GM18526 (cell line): ENCODE data around the gene CHCHD2.
A peak's percentile ranks its signal among the peaks of the same experiment; 100 is the strongest.

Experiments
- POLR2A ChIP-seq: IDR thresholded peaks from 3 replicates; pipeline ENCODE4 v1.6.1; 2011; ENCODE audit not compliant: insufficient read length; ENCODE audit errors: extremely low read depth

Gene CHCHD2

GRCh38 chr7:56086761-56087160 lies 19.5 kb downstream of the CHCHD2 start:
- no peak for TF ChIP-seq POLR2A

GRCh38 chr7:56083150-56083785 lies 23.0 kb downstream of the CHCHD2 start:
- TF ChIP-seq POLR2A = no peak

DNA sequence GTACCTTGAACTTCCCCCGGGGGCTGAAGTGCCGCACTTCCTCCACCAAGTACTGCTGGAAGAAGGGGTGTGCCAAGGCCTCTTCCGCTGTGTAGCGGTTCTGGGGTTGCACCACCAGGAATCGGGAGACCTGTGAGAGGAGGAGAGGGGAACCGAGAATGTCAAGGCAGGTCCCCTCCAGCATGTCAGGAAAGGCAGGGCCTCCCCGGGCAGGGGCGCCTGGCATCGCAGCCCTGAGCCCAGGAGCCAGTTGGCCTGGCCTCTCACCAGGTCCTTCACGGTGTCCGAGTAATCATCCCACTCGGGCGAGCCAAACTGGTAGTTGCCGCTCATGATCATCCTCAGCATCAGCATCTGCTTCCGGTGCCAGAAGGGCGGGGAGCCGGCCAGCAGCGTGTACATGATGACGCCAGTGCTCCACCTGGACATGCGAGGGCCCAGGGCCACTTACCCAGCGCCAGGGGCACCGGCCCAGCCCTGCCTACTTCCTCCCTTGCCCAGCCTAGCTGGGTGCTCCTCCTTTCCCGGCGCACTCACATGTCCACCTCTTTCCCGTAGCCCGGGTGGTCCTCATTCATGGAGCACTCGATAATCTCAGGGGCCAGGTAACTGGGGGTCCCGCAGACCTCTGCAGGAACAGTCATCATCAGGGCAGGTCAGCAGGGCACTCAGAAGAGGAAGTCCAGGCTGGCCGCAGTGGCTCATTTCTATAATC lies 24.5 kb downstream of the CHCHD2 start:
- TF ChIP-seq POLR2A = no peak

DNA sequence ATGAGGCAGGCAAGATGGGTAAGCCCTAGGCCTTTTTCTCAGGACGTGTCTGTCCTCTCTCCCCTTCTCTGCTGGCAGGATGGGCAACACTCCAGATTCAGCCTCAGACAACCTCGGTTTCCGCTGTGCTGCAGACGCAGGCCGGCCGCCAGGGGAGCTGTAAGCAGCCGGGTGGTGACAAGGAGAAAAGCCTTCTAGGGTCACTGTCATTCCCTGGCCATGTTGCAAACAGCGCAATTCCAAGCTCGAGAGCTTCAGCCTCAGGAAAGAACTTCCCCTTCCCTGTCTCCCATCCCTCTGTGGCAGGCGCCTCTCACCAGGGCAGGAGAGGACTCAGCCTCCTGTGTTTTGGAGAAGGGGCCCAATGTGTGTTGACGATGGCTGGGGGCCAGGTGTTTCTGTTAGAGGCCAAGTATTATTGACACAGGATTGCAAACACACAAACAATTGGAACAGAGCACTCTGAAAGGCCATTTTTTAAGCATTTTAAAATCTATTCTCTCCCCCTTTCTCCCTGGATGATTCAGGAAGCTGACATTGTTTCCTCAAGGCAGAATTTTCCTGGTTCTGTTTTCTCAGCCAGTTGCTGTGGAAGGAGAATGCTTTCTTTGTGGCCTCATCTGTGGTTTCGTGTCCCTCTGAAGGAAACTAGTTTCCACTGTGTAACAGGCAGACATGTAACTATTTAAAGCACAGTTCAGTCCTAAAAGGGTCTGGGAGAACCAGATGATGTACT lies 26.7 kb downstream of the CHCHD2 start:
- no peak for TF ChIP-seq POLR2A

DNA sequence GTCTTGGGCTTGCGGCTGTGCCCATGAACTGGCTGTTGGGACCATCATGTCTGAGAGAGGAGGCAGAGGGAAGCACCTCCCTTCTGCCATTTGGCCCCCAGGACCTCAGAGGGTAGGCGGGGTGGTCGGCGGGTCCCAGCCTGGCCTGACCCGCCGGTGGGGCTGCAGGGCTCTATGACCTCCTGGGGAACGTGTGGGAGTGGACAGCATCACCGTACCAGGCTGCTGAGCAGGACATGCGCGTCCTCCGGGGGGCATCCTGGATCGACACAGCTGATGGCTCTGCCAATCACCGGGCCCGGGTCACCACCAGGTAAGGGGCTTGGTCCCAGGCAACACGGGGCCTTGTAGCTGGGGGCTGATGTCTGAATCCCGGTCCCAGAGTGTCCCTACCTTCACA lies 28.1 kb downstream of the CHCHD2 start:
- no peak for TF ChIP-seq POLR2A

- TF ChIP-seq POLR2A = no peak
Observed at GRCh38 chr7:56077681-56078080, 28.6 kb downstream of the CHCHD2 start.

- no peak for TF ChIP-seq POLR2A
Observed at GRCh38 chr7:56074371-56074791, 31.9 kb downstream of the CHCHD2 start.

GRCh38 chr7:56063882-56064625 lies 42.2 kb downstream of the CHCHD2 start, which contains the start of gene SUMF2:
Gene SUMF2, plus strand, starts transcription at chr7:56064286. Its CDS starts 26 bp downstream, at chr7:56064312.
- peak; percentile 94 for TF ChIP-seq POLR2A

- TF ChIP-seq POLR2A = no peak
Observed at GRCh38 chr7:56063500-56063881, 42.8 kb downstream of the CHCHD2 start.

DNA sequence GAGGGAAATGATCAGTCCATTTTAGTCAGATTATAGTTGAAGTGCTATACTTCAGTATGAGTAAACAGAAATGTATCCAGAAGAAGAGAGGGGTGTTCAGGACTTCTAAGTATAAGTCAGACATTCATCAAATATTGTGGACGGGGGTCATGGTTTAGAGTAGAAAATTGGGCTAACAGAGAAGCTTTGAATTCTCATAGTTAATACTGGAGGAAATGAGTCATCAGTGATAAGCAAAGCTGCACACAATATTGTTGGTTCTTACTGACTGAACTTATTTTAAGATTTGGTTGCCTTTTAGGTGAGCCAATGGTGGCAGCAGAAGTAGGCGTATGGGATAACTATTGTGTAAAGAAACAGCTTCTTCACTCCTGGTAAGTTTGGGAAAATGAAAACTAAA lies 43.9 kb downstream of the CHCHD2 start:
- no peak for TF ChIP-seq POLR2A

DNA sequence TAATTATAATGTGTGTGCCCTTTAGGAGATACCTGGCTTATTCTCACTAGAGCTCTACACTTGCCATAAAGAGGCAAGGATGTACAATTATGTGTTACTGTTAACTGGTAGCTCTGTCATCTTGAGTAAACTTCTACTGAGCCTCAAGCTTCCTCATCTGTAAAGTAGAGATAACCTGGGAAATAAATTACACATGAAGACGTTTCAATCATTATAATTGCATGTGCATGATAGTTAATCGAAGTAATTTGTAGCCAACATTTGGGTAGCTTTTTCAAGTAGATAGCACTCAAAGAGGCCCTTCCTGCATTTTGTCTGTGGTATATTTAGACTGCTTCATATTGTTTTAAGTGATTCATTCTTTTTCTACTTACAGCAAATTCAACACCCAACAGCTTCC lies 52.3 kb downstream of the CHCHD2 start:
- no peak for TF ChIP-seq POLR2A

DNA sequence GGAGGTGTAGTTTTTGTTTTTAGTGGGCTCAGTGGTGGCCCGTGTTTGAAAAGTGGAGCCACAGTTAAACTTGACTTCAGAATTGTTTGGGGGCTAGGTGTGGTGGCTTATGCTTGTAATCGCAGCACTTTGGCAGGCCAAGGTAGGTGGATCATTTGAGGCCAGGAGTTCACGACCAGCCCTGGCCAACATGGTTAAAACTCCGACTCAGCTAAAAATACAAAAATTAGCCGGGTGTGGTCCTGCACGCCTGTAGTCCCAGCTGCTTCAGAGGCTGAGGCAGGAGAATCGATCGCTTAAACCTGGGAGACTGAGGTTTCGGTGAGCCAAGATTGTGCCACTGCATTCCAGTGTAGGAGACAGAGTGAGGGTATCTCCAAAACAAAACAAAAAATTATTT lies 52.9 kb downstream of the CHCHD2 start:
- no peak for TF ChIP-seq POLR2A
